ENCODE results near the gene CBARP.
"Not testable (repeated sequence)": the region's sequence is repeated elsewhere in the genome, so short reads cannot be mapped to it uniquely, and the experiment has no call there.

CBARP gene

GRCh38 chr19:1252221-1252820, 14.5 kb upstream of the CBARP start:
- peak in 1 of 2 donors; percentile 46 for DNase-seq (ENCODE audit: low read depth in 2 of 2)

GRCh38 chr19:1251330-1252220, 13.8 kb upstream of the CBARP start:
- peak in 1 of 2 donors; percentile 67 for DNase-seq (ENCODE audit: low read depth in 2 of 2)

- no peak for DNase-seq (ENCODE audit: low read depth in 2 of 2)
Measured at GRCh38 chr19:1250437-1251260, 12.8 kb upstream of the CBARP start.

- no peak for DNase-seq (ENCODE audit: low read depth in 2 of 2)
Measured at GRCh38 chr19:1249990-1250436, 12.2 kb upstream of the CBARP start.

- DNase-seq (ENCODE audit: low read depth in 2 of 2) = peak; percentile 92 to 96
Measured at GRCh38 chr19:1249298-1249989, 11.6 kb upstream of the CBARP start.

- DNase-seq (ENCODE audit: low read depth in 2 of 2) = peak; percentile 72
Measured at GRCh38 chr19:1248786-1249297, 11.0 kb upstream of the CBARP start.

GRCh38 chr19:1248139-1248785, 10.5 kb upstream of the CBARP start, which contains the start of gene MIDN:
TSS of gene MIDN (plus strand) at chr19:1248583. CDS start at chr19:1250297, 1,714 bp downstream.
- DNase-seq (ENCODE audit: low read depth in 2 of 2) = peak in 1 of 2 donors; percentile 58

- DNase-seq (ENCODE audit: low read depth in 2 of 2) = no peak
Measured at GRCh38 chr19:1247748-1248138, 9.9 kb upstream of the CBARP start.

- DNase-seq (ENCODE audit: low read depth in 2 of 2) = not testable (repeated sequence)
Measured at GRCh38 chr19:1246265-1247087, 8.7 kb upstream of the CBARP start.

- DNase-seq (ENCODE audit: low read depth in 2 of 2) = no peak
Measured at GRCh38 chr19:1245494-1246264, 7.9 kb upstream of the CBARP start.

- DNase-seq (ENCODE audit: low read depth in 2 of 2) = no peak
Measured at GRCh38 chr19:1244693-1245451, 7.1 kb upstream of the CBARP start.

- DNase-seq (ENCODE audit: low read depth in 2 of 2) = peak; percentile 78 to 83
Measured at GRCh38 chr19:1243768-1244692, 6.2 kb upstream of the CBARP start.

GRCh38 chr19:1241417-1242095, 3.8 kb upstream of the CBARP start, which contains the start of gene ATP5F1D:
TSS of gene ATP5F1D (plus strand) at chr19:1241751. CDS start at chr19:1241851, 100 bp downstream.
- DNase-seq (ENCODE audit: low read depth in 2 of 2) = peak; percentile 86 to 92

- DNase-seq (ENCODE audit: low read depth in 2 of 2) = no peak
Measured at GRCh38 chr19:1240925-1241324, 3.1 kb upstream of the CBARP start.

- peak; percentile 89 to 92 for DNase-seq (ENCODE audit: low read depth in 2 of 2)
Measured at GRCh38 chr19:1239796-1240737, 2.3 kb upstream of the CBARP start.

Measured in stimulated activated CD4-positive, alpha-beta T cell treated with anti-CD3 and anti-CD28 coated beads, Interleukin-4, amount 100 ng/mL, for 48 hours (primary cell).